Measurements from ENCODE around the gene SIGMAR1.

SIGMAR1 gene

DNA sequence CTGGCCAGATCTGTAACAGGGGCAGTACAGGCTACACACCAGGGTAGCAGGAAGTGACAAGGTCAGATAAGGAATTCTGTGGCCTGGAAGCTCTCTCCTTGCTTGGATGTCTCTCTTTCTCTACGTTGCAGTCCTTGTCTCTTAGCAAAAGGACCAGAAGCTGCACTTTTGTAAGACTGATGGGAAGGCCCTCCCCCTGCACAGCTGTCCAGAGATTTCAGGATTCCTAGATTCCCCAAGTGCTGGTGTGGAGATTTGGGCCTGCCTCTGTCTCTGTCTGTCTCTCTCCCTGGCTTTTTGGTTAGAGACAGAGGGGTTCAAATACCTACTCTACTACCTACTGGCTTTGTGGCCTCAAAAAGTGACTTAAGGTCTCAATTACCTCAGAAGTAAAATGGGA lies 38.0 kb downstream of the SIGMAR1 start:
- no peak overlapping the region for H3K27ac ChIP-seq
- no peak for TF ChIP-seq ZFX (IDR thresholded peaks at IDR 0.05; ENCODE audit: borderline replicate concordance)
- TF ChIP-seq, protein P1, sequence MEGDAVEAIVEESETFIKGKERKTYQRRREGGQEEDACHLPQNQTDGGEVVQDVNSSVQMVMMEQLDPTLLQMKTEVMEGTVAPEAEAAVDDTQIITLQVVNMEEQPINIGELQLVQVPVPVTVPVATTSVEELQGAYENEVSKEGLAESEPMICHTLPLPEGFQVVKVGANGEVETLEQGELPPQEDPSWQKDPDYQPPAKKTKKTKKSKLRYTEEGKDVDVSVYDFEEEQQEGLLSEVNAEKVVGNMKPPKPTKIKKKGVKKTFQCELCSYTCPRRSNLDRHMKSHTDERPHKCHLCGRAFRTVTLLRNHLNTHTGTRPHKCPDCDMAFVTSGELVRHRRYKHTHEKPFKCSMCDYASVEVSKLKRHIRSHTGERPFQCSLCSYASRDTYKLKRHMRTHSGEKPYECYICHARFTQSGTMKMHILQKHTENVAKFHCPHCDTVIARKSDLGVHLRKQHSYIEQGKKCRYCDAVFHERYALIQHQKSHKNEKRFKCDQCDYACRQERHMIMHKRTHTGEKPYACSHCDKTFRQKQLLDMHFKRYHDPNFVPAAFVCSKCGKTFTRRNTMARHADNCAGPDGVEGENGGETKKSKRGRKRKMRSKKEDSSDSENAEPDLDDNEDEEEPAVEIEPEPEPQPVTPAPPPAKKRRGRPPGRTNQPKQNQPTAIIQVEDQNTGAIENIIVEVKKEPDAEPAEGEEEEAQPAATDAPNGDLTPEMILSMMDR (IDR thresholded peaks at IDR 0.05): no peak

DNA sequence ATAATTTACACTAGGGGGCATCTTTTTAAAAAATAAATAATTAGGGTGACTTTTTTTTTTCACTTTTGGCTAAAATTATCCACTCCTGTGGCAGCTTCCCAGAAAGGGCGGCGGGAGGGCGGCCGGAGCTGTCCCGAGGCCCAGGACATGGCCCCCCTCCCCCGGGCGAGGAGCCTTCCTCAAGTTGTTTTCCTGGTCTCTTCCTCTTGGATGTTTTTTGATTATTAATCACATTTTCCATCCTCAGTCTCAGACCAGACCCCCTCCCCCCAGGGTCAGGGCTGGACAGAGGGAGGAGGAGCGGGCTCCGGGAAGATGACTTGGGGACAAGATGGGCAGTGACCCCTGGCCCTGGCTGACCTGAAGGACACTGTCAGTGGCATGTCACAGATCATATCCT lies 43.4 kb downstream of the SIGMAR1 start:
- peak overlapping the region; percentile 65; the same call in 1 of the 2 replicates for H3K27ac ChIP-seq
- TF ChIP-seq, protein P1 (IDR thresholded peaks at IDR 0.05): no peak
- no peak for TF ChIP-seq ZFX (IDR thresholded peaks at IDR 0.05; ENCODE audit: borderline replicate concordance)

DNA sequence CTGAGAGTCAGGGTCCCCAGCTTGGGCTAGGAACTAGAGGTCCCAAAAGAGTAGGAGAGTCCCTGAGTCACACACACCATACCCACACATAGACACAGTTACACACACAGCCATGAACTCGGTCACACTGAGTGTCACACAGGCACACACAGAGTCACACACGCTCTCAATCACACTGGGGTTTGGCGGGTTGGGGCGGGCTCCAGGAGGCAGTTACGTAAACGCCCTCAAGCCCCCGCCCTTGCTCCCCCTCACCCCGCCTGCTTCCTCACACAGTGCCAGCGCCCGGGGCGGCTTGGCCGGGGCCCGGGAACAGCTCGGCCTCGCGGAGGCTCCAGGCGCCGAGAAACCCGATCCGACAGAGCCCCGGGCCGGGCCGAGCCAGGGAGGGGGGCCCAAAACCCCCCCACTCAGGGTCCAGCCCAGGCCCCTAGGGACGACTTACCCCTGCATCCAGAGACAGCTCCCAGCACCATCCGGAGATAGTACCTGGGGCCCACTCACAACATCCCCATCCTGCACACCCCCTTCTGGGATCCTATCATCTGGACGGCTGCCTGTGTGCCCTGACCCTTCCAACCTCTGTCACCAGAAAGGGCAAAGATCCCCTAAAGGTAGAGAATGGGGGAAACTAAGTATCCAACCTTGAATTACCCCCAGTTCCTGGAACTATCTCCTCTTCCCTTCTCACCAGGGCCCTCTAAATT lies 44.5 kb downstream of the SIGMAR1 start:
- no peak for TF ChIP-seq ZFX (IDR thresholded peaks at IDR 0.05; ENCODE audit: borderline replicate concordance)
- TF ChIP-seq, protein P1 (IDR thresholded peaks at IDR 0.05): no peak
- H3K27ac ChIP-seq: peak overlapping the region; percentile 65

DNA sequence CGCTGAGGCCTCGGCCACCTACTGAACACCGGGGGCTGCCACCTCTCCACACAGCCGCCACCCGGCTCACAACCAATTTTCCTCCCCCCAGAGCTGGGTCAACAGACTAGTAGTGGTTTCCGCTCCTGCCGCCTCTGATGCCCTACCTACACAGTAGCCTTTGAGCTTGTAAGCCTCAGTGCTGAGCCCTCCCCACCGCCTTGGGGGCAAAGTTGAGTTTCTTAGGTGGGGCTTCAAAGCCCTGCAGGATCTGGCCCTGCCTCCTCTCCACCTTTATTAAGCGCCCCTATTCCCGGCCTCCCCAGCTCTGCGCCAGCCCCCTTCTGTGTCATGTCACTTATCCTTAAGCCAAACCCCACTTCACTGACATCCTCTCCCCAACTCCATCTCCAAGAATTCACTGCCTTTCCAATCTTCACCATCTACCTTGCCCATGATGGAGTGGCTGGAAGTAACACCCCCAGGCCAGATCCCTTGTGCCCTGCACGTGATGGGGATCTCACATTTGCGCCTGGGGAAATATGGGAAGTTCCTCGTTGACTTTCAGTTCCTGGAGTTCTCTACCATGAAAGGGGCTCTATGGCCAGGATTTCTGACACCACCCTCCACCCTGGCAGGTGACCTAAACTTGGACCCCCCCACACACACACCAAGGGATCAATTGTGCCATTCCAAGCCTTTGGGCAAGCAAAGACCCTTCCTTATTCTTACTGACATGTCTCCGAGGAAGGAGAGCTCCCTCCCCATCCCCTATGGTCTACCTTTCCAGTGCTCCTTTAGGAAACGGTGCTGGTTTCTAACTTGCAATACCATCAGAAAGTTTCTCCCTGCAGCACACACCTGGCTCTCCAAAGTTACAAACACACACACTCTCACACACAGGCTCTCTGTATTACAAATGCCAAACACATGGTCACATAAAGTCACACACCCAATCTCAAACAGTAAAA lies 45.4 kb downstream of the SIGMAR1 start:
- H3K27ac ChIP-seq: peak overlapping the region; percentile 65
- TF ChIP-seq, protein P1 (IDR thresholded peaks at IDR 0.05): peak; percentile 77
- no peak for TF ChIP-seq ZFX (IDR thresholded peaks at IDR 0.05; ENCODE audit: borderline replicate concordance)

DNA sequence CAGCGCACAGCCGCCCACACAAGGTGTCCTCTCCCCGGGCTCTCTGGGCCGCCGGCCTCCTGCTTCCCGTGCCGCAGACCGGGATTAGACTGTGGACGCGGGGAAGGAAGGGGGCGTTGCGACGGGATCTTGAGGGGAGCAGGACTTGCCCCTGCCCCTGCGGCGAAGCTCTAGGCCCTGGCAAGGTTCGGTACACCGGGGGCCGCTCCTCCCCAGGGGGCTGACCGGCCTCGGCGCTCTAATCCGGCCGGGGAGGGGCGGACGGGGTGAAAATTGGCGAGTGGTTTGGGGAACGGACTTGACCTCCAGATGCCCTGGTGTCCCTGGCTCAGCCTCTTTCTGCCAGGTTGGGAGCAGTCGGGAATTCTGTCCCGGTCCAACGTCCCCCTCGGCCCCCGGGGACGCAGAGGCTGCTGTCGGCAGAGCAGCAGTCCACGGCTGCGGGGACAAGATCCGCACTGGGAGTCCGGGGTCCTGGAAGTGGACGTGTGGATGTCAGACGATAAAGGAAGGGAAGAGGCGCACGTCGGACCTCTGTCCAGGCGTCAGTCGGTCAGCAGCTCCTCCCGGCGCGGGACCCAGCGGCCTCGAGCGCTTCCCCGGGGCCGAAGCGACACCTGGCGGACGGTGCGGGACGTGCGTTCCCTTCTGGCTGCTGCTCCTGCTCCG lies 46.2 kb downstream of the SIGMAR1 start:
- TF ChIP-seq, protein P1 (IDR thresholded peaks at IDR 0.05): peak; percentile 99
- TF ChIP-seq ZFX (IDR thresholded peaks at IDR 0.05; ENCODE audit: borderline replicate concordance): no peak
- H3K27ac ChIP-seq: 0 out of 2 replicates have a peak overlapping the region, but pooled peaks have one; percentile 67

DNA sequence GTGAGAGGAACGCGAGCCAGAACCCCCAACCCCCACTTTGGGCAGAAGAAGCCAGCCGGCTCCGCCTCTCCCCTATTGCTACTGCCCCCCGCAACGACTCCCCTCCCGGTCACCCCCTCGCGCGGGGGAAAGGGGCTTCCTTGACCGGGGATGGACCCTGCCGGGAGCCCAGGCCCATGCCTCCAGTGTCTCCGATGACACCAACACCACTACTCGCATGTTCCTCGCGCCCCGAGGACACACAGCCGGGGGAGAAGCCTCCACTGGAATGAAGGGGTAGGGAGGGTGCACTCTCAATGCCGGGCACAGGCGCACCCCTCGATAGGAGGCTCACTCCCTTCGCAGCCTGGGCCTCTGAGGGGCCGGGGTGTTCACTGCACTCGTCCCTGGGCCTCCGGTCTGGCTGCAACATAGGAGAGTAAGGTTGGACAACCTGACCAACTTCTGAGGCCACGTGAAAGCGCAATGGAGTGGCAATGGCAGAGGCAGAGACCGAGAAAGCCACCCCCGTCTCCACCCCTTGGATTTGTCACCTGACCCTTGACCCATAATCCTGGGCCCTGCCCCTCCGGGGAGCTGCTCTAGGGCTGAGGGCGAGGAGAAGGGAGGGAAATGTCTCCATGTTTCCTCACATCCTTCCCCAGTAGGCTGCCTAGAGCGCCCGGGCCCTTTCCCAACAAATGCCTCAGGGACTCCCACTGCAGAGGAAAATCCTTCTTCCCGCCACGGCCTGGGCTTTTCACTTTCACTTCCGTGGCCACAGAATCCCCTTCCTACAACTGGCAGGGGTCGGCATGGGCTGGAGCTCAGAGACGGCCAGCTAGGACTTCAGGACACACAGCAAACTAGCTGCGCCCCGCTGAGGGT lies 47.0 kb downstream of the SIGMAR1 start:
- H3K27ac ChIP-seq: peak overlapping the region; percentile 67

More for the DNA sequence above, 47.0 kb downstream of the SIGMAR1 start:
- TF ChIP-seq, protein P1 (IDR thresholded peaks at IDR 0.05): no peak
- no peak for TF ChIP-seq ZFX (IDR thresholded peaks at IDR 0.05; ENCODE audit: borderline replicate concordance)
